ENCODE data around the gene JAK1. TPM values are rescaled to one million over a fixed set of nuclear protein-coding genes. Genes with fewer than 3 reads are reported as not detected.

Gene JAK1
- total and polyA plus RNA-seq, 10 of the 15 experiments (the other 5 are each of a cell fraction or from before 2014, with no cell fraction given) = 9.6 to 45.5 (median 35.7) TPM

GRCh38 chr1:64895500-64895899 is 70.8 kb downstream of the JAK1 start (continued):
- TF ChIP-seq PKNOX1 (IDR thresholded peaks at IDR 0.05) = no peak
- TF ChIP-seq ZNF687 (IDR thresholded peaks at IDR 0.05) = no peak
- TF ChIP-seq, protein P1, sequence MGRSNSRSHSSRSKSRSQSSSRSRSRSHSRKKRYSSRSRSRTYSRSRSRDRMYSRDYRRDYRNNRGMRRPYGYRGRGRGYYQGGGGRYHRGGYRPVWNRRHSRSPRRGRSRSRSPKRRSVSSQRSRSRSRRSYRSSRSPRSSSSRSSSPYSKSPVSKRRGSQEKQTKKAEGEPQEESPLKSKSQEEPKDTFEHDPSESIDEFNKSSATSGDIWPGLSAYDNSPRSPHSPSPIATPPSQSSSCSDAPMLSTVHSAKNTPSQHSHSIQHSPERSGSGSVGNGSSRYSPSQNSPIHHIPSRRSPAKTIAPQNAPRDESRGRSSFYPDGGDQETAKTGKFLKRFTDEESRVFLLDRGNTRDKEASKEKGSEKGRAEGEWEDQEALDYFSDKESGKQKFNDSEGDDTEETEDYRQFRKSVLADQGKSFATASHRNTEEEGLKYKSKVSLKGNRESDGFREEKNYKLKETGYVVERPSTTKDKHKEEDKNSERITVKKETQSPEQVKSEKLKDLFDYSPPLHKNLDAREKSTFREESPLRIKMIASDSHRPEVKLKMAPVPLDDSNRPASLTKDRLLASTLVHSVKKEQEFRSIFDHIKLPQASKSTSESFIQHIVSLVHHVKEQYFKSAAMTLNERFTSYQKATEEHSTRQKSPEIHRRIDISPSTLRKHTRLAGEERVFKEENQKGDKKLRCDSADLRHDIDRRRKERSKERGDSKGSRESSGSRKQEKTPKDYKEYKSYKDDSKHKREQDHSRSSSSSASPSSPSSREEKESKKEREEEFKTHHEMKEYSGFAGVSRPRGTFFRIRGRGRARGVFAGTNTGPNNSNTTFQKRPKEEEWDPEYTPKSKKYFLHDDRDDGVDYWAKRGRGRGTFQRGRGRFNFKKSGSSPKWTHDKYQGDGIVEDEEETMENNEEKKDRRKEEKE (IDR thresholded peaks at IDR 0.05) = no peak
- no peak for TF ChIP-seq JUND (IDR thresholded peaks at IDR 0.05; ENCODE audit: low read depth, low read length)
- TF ChIP-seq GATAD2B (conservative IDR thresholded peaks at IDR 0.05; ENCODE audit: low read depth) = no peak
- peak; percentile 43; the same call in 1 of the 2 replicates for TF ChIP-seq CBFB (IDR thresholded peaks at IDR 0.05; ENCODE audit: low read depth)
- TF ChIP-seq IKZF2 (IDR thresholded peaks at IDR 0.05) = 0 out of 4 replicates have a peak, but pooled peaks of 1 of the 2 experiments have one; percentile 19
- TF ChIP-seq EGR1 (IDR thresholded peaks at IDR 0.05; ENCODE audit: borderline replicate concordance in 1 of 2, low read depth in 2 of 2, low read length in 2 of 2) = no peak
- TF ChIP-seq POLR2AphosphoS2 (IDR thresholded peaks at IDR 0.05; ENCODE audit: low read depth, low read length) = no peak
- TF ChIP-seq IRF4 (IDR thresholded peaks at IDR 0.05; ENCODE audit: low read depth, low read length) = no peak
- TF ChIP-seq, protein P2, sequence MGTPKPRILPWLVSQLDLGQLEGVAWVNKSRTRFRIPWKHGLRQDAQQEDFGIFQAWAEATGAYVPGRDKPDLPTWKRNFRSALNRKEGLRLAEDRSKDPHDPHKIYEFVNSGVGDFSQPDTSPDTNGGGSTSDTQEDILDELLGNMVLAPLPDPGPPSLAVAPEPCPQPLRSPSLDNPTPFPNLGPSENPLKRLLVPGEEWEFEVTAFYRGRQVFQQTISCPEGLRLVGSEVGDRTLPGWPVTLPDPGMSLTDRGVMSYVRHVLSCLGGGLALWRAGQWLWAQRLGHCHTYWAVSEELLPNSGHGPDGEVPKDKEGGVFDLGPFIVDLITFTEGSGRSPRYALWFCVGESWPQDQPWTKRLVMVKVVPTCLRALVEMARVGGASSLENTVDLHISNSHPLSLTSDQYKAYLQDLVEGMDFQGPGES (IDR thresholded peaks at IDR 0.05) = no peak
- TF ChIP-seq NFYB (IDR thresholded peaks at IDR 0.05; ENCODE audit: insufficient read depth, low read depth, low read length) = no peak
- TF ChIP-seq FOS (IDR thresholded peaks at IDR 0.05; ENCODE audit: borderline replicate concordance, extremely low read depth, insufficient read length) = no peak
- TF ChIP-seq ETV6 (conservative IDR thresholded peaks at IDR 0.05 in 1 of 2, IDR thresholded peaks at IDR 0.05 in 1 of 2; ENCODE audit: borderline replicate concordance in 1 of 2, low read depth in 1 of 2) = no peak
- TF ChIP-seq RBBP5 (conservative IDR thresholded peaks at IDR 0.05) = no peak
- TF ChIP-seq PML (IDR thresholded peaks at IDR 0.05; ENCODE audit: low read length) = no peak
- TF ChIP-seq TARDBP (IDR thresholded peaks at IDR 0.05; ENCODE audit: borderline replicate concordance) = no peak
- TF ChIP-seq, protein P3, sequence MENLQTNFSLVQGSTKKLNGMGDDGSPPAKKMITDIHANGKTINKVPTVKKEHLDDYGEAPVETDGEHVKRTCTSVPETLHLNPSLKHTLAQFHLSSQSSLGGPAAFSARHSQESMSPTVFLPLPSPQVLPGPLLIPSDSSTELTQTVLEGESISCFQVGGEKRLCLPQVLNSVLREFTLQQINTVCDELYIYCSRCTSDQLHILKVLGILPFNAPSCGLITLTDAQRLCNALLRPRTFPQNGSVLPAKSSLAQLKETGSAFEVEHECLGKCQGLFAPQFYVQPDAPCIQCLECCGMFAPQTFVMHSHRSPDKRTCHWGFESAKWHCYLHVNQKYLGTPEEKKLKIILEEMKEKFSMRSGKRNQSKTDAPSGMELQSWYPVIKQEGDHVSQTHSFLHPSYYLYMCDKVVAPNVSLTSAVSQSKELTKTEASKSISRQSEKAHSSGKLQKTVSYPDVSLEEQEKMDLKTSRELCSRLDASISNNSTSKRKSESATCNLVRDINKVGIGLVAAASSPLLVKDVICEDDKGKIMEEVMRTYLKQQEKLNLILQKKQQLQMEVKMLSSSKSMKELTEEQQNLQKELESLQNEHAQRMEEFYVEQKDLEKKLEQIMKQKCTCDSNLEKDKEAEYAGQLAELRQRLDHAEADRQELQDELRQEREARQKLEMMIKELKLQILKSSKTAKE (IDR thresholded peaks at IDR 0.05; ENCODE audit: low read depth, poor library complexity, severe bottlenecking) = peak; percentile 42
- TF ChIP-seq MTA3 (IDR thresholded peaks at IDR 0.05; ENCODE audit: borderline replicate concordance, low read length) = peak; percentile 42; the same call in 1 of the 2 replicates
